Trophoblast cell (in vitro differentiated cells and primary cell): ENCODE results near the gene HOXA7.

Source experiments
- DNase-seq, 2 donors: peaks; one replicate each; pipeline ENCODE4 v3.0.0-alpha.2; 2016
- H2AFZ ChIP-seq: 2 replicates; pipeline ENCODE4 v1.6.1; 2013; ENCODE audit warnings: low read length, moderate library complexity, mild to moderate bottlenecking; ENCODE audit not compliant: insufficient read depth, poor library complexity
- H2AK5ac ChIP-seq: 2 replicates; pipeline ENCODE4 v1.6.1; 2013; ENCODE audit warnings: mild to moderate bottlenecking, low read length
- H2BK120ac ChIP-seq: 2 replicates; pipeline ENCODE4 v1.6.1; 2013; ENCODE audit warnings: low read length, mild to moderate bottlenecking, moderate library complexity; ENCODE audit not compliant: insufficient read depth, poor library complexity
- H2BK12ac ChIP-seq: 2 replicates; pipeline ENCODE4 v1.6.1; 2013; ENCODE audit warnings: mild to moderate bottlenecking, low read length, moderate library complexity
- H2BK5ac ChIP-seq: 2 replicates; pipeline ENCODE4 v1.6.1; 2013; ENCODE audit warnings: low read length, low read depth, moderate library complexity, mild to moderate bottlenecking; ENCODE audit not compliant: poor library complexity
- H3K14ac ChIP-seq: 2 replicates; pipeline ENCODE4 v1.6.1; 2013; ENCODE audit warnings: mild to moderate bottlenecking, low read length
- H3K18ac ChIP-seq: 2 replicates; pipeline ENCODE4 v1.6.1; 2013; ENCODE audit warnings: mild to moderate bottlenecking, low read length
- H3K23ac ChIP-seq: 2 replicates; pipeline ENCODE4 v1.6.1; 2013; ENCODE audit warnings: low read length
- H3K27ac ChIP-seq: 2 replicates; pipeline ENCODE4 v1.5.1; 2013; ENCODE audit warnings: low read depth, mild to moderate bottlenecking, inconsistent platforms, low read length, moderate library complexity
- H3K27me3 ChIP-seq: 2 replicates; pipeline ENCODE4 v1.6.1; 2013; ENCODE audit warnings: inconsistent platforms, mild to moderate bottlenecking, low read length, moderate library complexity; ENCODE audit not compliant: insufficient read depth
- H3K36me3 ChIP-seq, 2 experiments: 1 replicate in 1 of 2; 2 replicates in 1 of 2; pipeline ENCODE4 v1.6.1; 2013; ENCODE audit warnings: low read length in 2 of 2, mild to moderate bottlenecking in 2 of 2, moderate library complexity in 1 of 2; ENCODE audit not compliant: insufficient read depth in 2 of 2, control insufficient read depth in 1 of 2
- H3K4ac ChIP-seq: 2 replicates; pipeline ENCODE4 v1.6.1; 2013; ENCODE audit warnings: low read depth, mild to moderate bottlenecking, low read length, moderate library complexity
- H3K4me1 ChIP-seq, 2 experiments: 1 replicate in 1 of 2; 2 replicates in 1 of 2; pipeline ENCODE4 v1.6.1; 2013; ENCODE audit warnings: low read length in 2 of 2, mild to moderate bottlenecking in 2 of 2, moderate library complexity in 1 of 2; ENCODE audit not compliant: insufficient read depth in 2 of 2, control insufficient read depth in 1 of 2
- H3K4me2 ChIP-seq: 2 replicates; pipeline ENCODE4 v1.6.1; 2013; ENCODE audit warnings: inconsistent platforms, mild to moderate bottlenecking, low read length, moderate library complexity
- H3K4me3 ChIP-seq: 2 replicates; pipeline ENCODE4 v1.5.1; 2013; ENCODE audit warnings: mild to moderate bottlenecking, low read depth, low read length, inconsistent platforms
- H3K79me1 ChIP-seq: one replicate; pipeline ENCODE4 v1.6.1; 2013; ENCODE audit warnings: low read length
- H3K79me2 ChIP-seq: 2 replicates; pipeline ENCODE4 v1.6.1; 2013; ENCODE audit warnings: low read length, mild to moderate bottlenecking; ENCODE audit not compliant: control insufficient read depth, insufficient read depth, poor library complexity
- H3K9ac ChIP-seq: 2 replicates; pipeline ENCODE4 v1.6.1; 2013; ENCODE audit warnings: mild to moderate bottlenecking, low read length
- H3K9me3 ChIP-seq: 2 replicates; pipeline ENCODE4 v1.6.1; 2013; ENCODE audit warnings: low read depth, mild to moderate bottlenecking, control low read depth, inconsistent platforms, low read length; ENCODE audit not compliant: insufficient read depth
- H4K12ac ChIP-seq: 2 replicates; pipeline ENCODE4 v1.6.1; 2013; ENCODE audit warnings: low read depth, mild to moderate bottlenecking, low read length, moderate library complexity
- H4K8ac ChIP-seq: 2 replicates; pipeline ENCODE4 v1.6.1; 2013; ENCODE audit warnings: low read depth, mild to moderate bottlenecking, low read length, moderate library complexity
- H4K91ac ChIP-seq: one replicate; pipeline ENCODE4 v1.6.1; 2013; ENCODE audit warnings: low read depth, mild to moderate bottlenecking, low read length, moderate library complexity
- WGBS: extraction: QIAGEN DNeasy Blood & Tissue Kit; methylation state at CpG from one replicate; pipeline ENCODE4 v1.1.7; 2013; ENCODE audit warnings: missing lambda C conversion rate; ENCODE audit not compliant: insufficient read length, insufficient coverage; ENCODE audit errors: extremely low coverage; 5-methylcytosine and 5-hydroxymethylcytosine counted together

HOXA7 gene

GRCh38 chr7:27126596-27127327, 29.7 kb downstream of the HOXA7 start:
- H3K36me3 ChIP-seq: no peaks in the 10 kb centered on the region
- WGBS: no CpG with 5 or more reads among the region's 3 CpGs
- H3K9me3 ChIP-seq: peaks cover 25% of the 10 kb centered on the region
- H4K8ac ChIP-seq: no peak overlapping the region
- no peak overlapping the region for H3K4me2 ChIP-seq
- H2AK5ac ChIP-seq: no peak overlapping the region
- no peak overlapping the region for H3K9ac ChIP-seq
- DNase-seq: no peak
- H2BK12ac ChIP-seq: no peak overlapping the region
- no peak overlapping the region for H3K4me3 ChIP-seq
- no peaks in the 10 kb centered on the region for H3K79me1 ChIP-seq
- no peaks in the 10 kb centered on the region for H3K79me2 ChIP-seq
- H3K23ac ChIP-seq: no peak overlapping the region
- H2BK5ac ChIP-seq: no peak overlapping the region
- no peak overlapping the region for H2AFZ ChIP-seq
- no peak overlapping the region for H3K18ac ChIP-seq
- H3K4me1 ChIP-seq: peaks cover 8 to 10% of the 10 kb centered on the region in 2 experiments
- no peak overlapping the region for H3K27ac ChIP-seq
- peaks cover 93% of the 10 kb centered on the region for H3K27me3 ChIP-seq
- no peak overlapping the region for H4K12ac ChIP-seq
- H3K14ac ChIP-seq: no peak overlapping the region
- no peak overlapping the region for H4K91ac ChIP-seq
- no peak overlapping the region for H2BK120ac ChIP-seq
- H3K4ac ChIP-seq: no peak overlapping the region

- Histone ChIP-seq H2BK5ac (no peak overlapping the region), H2AK5ac (no peak overlapping the region), H3K36me3 (no peaks in the 10 kb centered on the region), H4K91ac (no peak overlapping the region), H4K8ac (no peak overlapping the region), H3K4me2 (no peak overlapping the region), H3K23ac (no peak overlapping the region), H2BK120ac (no peak overlapping the region), H3K18ac (no peak overlapping the region), H4K12ac (no peak overlapping the region), H3K4me3 (no peak overlapping the region), H3K4me1 (peaks cover 7% of the 10 kb centered on the region in 2 experiments), H3K14ac (no peak overlapping the region), H3K79me1 (no peaks in the 10 kb centered on the region), H3K9ac (no peak overlapping the region), H2BK12ac (no peak overlapping the region), H2AFZ (no peak overlapping the region), H3K27me3 (peaks cover 88% of the 10 kb centered on the region), H3K4ac (no peak overlapping the region), H3K9me3 (peaks cover 23% of the 10 kb centered on the region), H3K79me2 (no peaks in the 10 kb centered on the region), H3K27ac (no peak overlapping the region)
- WGBS: no CpG with 5 or more reads among the region's 5 CpGs
- no peak for DNase-seq
These were observed 30.5 kb downstream of the HOXA7 start for GRCh38 chr7:27125986-27126394.

- WGBS: no CpG with 5 or more reads among the region's 8 CpGs
- H3K4ac ChIP-seq: no peak overlapping the region
These were observed 31.4 kb downstream of the HOXA7 start for GRCh38 chr7:27124902-27125689.

DNA sequence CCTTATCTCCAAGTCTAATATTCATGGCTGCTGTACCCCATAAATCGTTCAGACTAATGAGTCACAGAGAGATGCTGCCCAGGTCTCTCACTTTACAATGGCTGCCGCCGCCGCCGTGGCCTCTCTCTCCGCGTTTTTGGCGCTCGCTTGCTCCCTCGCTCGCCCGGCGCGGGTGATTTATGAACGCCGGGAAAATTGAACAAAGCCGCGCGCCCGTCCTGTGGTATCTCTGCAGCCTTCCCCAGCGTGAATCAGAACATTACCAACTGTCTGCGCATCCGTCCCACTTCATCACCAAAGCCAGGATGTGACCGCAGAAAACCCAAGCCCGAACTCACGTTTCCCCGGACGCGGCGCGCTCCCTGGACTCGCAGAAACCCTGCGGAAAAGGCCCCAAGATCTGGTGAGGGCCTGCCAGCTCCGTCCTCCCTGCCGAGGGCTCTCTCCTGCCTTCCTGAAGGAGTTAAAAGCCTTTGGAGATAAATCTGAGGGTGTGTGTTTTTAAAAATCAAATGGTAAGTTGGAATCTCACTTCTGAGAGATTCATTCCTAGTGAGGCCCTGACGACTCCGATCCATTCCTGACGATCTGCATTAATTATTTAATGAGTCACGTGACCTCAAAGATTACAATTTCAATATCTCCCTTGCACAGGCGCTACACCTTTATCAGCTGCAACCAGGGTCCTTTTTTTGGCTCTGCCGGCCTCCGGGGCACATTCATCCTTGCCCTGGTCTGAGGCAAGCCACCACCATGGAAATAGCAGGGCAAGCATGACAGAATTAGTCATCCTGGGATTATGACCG, 32.2 kb downstream of the HOXA7 start:
- Histone ChIP-seq H3K23ac (no peak overlapping the region), H2BK120ac (no peak overlapping the region), H3K79me1 (no peaks in the 10 kb centered on the region), H3K9me3 (peaks cover 14% of the 10 kb centered on the region), H3K4ac (no peak overlapping the region), H2AK5ac (no peak overlapping the region), H2BK12ac (no peak overlapping the region), H3K9ac (no peak overlapping the region), H2BK5ac (no peak overlapping the region), H3K27ac (no peak overlapping the region), H3K4me2 (no peak overlapping the region), H3K4me3 (no peak overlapping the region), H4K8ac (no peak overlapping the region), H3K79me2 (no peaks in the 10 kb centered on the region), H3K27me3 (peaks cover 88% of the 10 kb centered on the region), H4K12ac (no peak overlapping the region), H3K18ac (no peak overlapping the region), H3K14ac (no peak overlapping the region), H3K36me3 (no peaks in the 10 kb centered on the region), H2AFZ (no peak overlapping the region), H3K4me1 (no peaks in the 10 kb centered on the region), H4K91ac (no peak overlapping the region)
- no CpG with 5 or more reads among the region's 43 CpGs for WGBS
- no peak for DNase-seq

More at GRCh38 chr7:27124902-27125689, 31.4 kb downstream of the HOXA7 start:
- H3K4me2 ChIP-seq: no peak overlapping the region
- H3K27ac ChIP-seq: no peak overlapping the region
- H3K23ac ChIP-seq: no peak overlapping the region
- no peaks in the 10 kb centered on the region for H3K79me1 ChIP-seq
- no peak overlapping the region for H2AK5ac ChIP-seq
- H2AFZ ChIP-seq: no peak overlapping the region
- no peaks in the 10 kb centered on the region for H3K79me2 ChIP-seq
- H3K14ac ChIP-seq: no peak overlapping the region
- H2BK12ac ChIP-seq: no peak overlapping the region
- H4K12ac ChIP-seq: no peak overlapping the region
- peaks cover 88% of the 10 kb centered on the region for H3K27me3 ChIP-seq
- H3K9me3 ChIP-seq: peaks cover 15% of the 10 kb centered on the region
- H3K36me3 ChIP-seq: no peaks in the 10 kb centered on the region
- no peak overlapping the region for H3K9ac ChIP-seq
- peaks cover 0 to under 1% of the 10 kb centered on the region in 2 experiments for H3K4me1 ChIP-seq
- no peak overlapping the region for H4K91ac ChIP-seq
- no peak overlapping the region for H3K4me3 ChIP-seq
- DNase-seq: no peak
- H4K8ac ChIP-seq: no peak overlapping the region
- no peak overlapping the region for H3K18ac ChIP-seq
- no peak overlapping the region for H2BK120ac ChIP-seq
- H2BK5ac ChIP-seq: no peak overlapping the region
